ENCODE measurements around the gene GRB7. TPM values are rescaled to one million over a fixed set of nuclear protein-coding genes. Genes with fewer than 3 reads are reported as not detected.
"Not testable (repeated sequence)": the region's sequence is repeated elsewhere in the genome, so short reads cannot be mapped to it uniquely, and the experiment has no call there.

Gene GRB7
- total RNA-seq, 1 donor from 2014 or later: 1.6 TPM

DNA sequence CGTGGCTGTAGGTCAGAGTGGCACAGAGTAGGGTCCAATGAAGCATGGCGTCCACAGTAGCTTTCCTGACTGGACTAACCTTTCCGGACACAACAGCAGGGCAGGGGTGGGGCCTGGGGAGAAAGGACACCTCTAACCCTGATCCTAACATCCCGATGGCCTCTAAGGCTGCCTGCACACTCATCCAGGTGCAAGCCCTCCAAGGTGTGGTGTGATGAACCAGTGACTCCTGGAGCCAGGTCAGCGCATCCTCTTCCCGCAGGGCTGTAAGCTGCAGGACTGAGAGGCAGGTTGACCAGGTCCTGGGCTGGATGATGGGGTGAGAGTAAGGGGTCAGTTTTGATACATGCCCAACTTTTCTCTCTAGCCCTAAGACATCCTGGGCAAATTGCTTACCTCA lies 41.0 kb upstream of the GRB7 start:
- no peaks in the 10 kb centered on the region for H3K9me3 ChIP-seq
- H3K36me3 ChIP-seq: no peaks in the 10 kb centered on the region
- peaks cover 0 to 9% of the 10 kb centered on the region in 2 donors for H3K4me1 ChIP-seq
- H3K4me3 ChIP-seq: no peak overlapping the region
- no peaks in the 10 kb centered on the region for H3K27me3 ChIP-seq
- TF ChIP-seq, protein P1, sequence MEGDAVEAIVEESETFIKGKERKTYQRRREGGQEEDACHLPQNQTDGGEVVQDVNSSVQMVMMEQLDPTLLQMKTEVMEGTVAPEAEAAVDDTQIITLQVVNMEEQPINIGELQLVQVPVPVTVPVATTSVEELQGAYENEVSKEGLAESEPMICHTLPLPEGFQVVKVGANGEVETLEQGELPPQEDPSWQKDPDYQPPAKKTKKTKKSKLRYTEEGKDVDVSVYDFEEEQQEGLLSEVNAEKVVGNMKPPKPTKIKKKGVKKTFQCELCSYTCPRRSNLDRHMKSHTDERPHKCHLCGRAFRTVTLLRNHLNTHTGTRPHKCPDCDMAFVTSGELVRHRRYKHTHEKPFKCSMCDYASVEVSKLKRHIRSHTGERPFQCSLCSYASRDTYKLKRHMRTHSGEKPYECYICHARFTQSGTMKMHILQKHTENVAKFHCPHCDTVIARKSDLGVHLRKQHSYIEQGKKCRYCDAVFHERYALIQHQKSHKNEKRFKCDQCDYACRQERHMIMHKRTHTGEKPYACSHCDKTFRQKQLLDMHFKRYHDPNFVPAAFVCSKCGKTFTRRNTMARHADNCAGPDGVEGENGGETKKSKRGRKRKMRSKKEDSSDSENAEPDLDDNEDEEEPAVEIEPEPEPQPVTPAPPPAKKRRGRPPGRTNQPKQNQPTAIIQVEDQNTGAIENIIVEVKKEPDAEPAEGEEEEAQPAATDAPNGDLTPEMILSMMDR (IDR thresholded peaks at IDR 0.05): no peak
- DNase-seq (ENCODE audit: low spot score in 2 of 2): no peak
- H3K27ac ChIP-seq: no peak overlapping the region
- intact Hi-C loops (cut with DNase I): no loop called here

DNA sequence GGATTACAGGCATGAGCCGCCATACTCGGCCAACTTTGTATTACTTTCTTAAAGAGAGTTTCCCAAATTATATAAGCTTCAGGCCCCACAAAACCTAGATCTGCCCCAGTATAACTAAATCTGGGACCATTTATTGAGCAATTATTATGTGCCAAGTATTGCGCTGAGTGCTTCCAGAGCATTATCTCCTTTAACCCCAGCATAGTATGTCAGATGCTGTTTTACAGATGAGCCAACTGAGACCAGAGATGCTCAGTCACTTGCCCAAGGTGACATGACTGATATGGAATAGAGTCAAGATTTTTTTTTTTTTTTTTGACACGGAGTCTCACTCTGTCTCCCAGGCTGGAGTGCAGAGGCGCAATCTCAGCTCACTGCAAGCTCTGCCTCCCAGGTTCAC lies 39.8 kb upstream of the GRB7 start:
- intact Hi-C loops (cut with DNase I): no loop called here
- TF ChIP-seq, protein P1 (IDR thresholded peaks at IDR 0.05): no peak
- Histone ChIP-seq H3K4me1 (peaks cover 0 to 13% of the 10 kb centered on the region in 2 donors), H3K4me3 (no peak overlapping the region), H3K36me3 (no peaks in the 10 kb centered on the region), H3K27me3 (no peaks in the 10 kb centered on the region), H3K27ac (no peak overlapping the region), H3K9me3 (no peaks in the 10 kb centered on the region)
- no peak for DNase-seq (ENCODE audit: low spot score in 2 of 2)

DNA sequence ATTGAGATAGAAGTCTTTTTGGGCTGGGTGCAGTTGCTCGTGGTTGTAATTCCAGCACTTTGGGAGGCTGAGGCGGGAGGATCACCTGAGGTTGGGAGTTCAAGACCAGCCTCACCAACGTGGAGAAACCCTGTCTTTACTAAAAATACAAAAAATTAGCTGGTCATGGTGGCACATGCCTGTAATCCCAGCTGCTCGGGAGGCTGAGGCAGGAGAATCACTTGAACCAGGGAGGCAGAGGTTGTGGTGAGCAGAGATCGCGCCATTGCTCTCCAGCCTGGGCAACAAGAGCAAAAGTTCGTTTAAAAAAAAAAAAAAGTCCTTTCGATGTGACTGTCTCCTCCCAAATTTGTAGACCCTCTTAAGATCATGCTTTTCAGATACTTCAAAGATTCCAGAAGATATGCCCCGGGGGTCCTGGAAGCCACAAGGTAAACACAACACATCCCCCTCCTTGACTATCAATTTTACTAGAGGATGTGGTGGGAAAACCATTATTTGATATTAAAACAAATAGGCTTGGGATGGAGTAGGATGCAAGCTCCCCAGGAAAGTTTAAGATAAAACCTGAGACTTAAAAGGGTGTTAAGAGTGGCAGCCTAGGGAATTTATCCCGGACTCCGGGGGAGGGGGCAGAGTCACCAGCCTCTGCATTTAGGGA lies 38.5 kb upstream of the GRB7 start:
- Histone ChIP-seq H3K27ac (peak overlapping the region; percentile 87 to 91), H3K4me1 (peaks cover 0 to 17% of the 10 kb centered on the region in 2 donors), H3K4me3 (peak overlapping the region; percentile 84)
- intact Hi-C loops (cut with DNase I); H3K9me3 ChIP-seq; H3K27me3 ChIP-seq; H3K36me3 ChIP-seq; DNase-seq (ENCODE audit: low spot score in 2 of 2): not testable (repeated sequence)

DNA sequence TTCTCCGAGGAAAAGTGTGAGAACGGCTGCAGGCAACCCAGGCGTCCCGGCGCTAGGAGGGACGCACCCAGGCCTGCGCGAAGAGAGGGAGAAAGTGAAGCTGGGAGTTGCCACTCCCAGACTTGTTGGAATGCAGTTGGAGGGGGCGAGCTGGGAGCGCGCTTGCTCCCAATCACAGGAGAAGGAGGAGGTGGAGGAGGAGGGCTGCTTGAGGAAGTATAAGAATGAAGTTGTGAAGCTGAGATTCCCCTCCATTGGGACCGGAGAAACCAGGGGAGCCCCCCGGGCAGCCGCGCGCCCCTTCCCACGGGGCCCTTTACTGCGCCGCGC lies 38.0 kb upstream of the GRB7 start, which contains the start of gene ERBB2:
TSS of gene ERBB2 (plus strand) at position 247 of the 330 bp plus-strand sequence. CDS start 175 bp downstream, outside the sequence.
- Histone ChIP-seq H3K4me3 (peak within 1 kb of the TSS; percentile 84), H3K4me1 (peaks cover 0 to 21% of the 10 kb centered on the region in 2 donors), H3K27ac (peak within 1 kb of the TSS; percentile 87 to 91), H3K36me3 (no peaks in the 10 kb centered on the region), H3K27me3 (no peaks in the 10 kb centered on the region), H3K9me3 (no peaks in the 10 kb centered on the region)
- TF ChIP-seq, protein P1 (IDR thresholded peaks at IDR 0.05): no peak
- intact Hi-C loops (cut with DNase I): loop anchor here (1.0 kb wide), 1 partner anchor 11 kb away; the partner anchor contains the start of gene PGAP3
- DNase-seq (ENCODE audit: low spot score in 2 of 2): peak in 1 of 2 donors; percentile 90

DNA sequence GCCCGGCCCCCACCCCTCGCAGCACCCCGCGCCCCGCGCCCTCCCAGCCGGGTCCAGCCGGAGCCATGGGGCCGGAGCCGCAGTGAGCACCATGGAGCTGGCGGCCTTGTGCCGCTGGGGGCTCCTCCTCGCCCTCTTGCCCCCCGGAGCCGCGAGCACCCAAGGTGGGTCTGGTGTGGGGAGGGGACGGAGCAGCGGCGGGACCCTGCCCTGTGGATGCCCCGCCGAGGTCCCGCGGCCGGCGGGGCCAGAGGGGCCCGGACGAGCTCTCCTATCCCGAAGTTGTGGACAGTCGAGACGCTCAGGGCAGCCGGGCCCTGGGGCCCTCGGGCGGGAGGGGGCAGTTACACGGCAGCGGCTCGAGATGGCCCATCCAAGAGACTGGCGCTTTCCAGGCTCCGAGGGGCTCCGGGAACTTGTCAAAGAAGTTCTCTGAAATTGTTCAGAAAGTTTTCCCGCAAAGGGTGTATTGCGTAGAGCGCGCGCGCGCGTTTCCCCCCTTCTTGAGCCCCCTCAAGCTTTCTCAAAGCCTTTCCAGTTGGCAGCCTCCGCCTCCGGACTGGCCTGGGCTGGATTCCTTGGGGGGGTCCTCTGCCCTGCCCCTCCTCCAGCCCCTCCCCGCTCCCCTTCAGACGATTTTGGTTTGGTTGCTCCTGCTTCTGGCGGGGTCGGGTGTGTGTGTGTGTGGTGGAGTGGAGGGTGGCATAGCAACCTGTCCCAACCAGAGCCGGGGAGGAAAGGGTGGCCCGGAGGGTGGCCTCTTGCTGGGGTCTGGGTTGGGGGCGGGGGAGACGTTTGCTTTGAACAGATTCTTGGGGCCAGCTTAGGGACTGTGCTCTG lies 37.4 kb upstream of the GRB7 start:
- H3K4me1 ChIP-seq: peaks cover 0 to 26% of the 10 kb centered on the region in 2 donors
- intact Hi-C loops (cut with DNase I): loop anchor here (1.0 kb wide), 1 partner anchor 12 kb away; the partner anchor contains the start of gene PGAP3
- no peak for DNase-seq (ENCODE audit: low spot score in 2 of 2)
- no peaks in the 10 kb centered on the region for H3K9me3 ChIP-seq
- H3K4me3 ChIP-seq: peak overlapping the region; percentile 84
- no peaks in the 10 kb centered on the region for H3K36me3 ChIP-seq
- peak overlapping the region; percentile 87 to 91 for H3K27ac ChIP-seq
- H3K27me3 ChIP-seq: no peaks in the 10 kb centered on the region
- TF ChIP-seq, protein P1 (IDR thresholded peaks at IDR 0.05): no peak

All from ascending aorta (tissue), 2 donors.